ENCODE results near the gene OSTM1.

GRCh38 chr6:108117427-108118358, 43.2 kb upstream of the OSTM1 start:
- TF ChIP-seq REST (IDR thresholded peaks at IDR 0.05; ENCODE audit: unreplicated experiment), result no peak
- no peak for TF ChIP-seq CTCF (conservative IDR thresholded peaks at IDR 0.05; ENCODE audit: low read depth in 2 of 2)
- peak; percentile 89 for TF ChIP-seq EZH2phosphoT487 (IDR thresholded peaks at IDR 0.05; ENCODE audit: unreplicated experiment)
- peak; percentile 99 for TF ChIP-seq EZH2 (IDR thresholded peaks at IDR 0.05; ENCODE audit: low read depth, unreplicated experiment)
- TF ChIP-seq CREB1 (CRISPR knock-in tag; IDR thresholded peaks at IDR 0.05; ENCODE audit: low read depth), result no peak
- TF ChIP-seq ZNF331 (CRISPR knock-in tag; IDR thresholded peaks at IDR 0.05; ENCODE audit: low read depth), result no peak

All from GM23338 (cell line).